Breast epithelium (tissue), 3 donors: ENCODE data around the gene TMEM242.

Experiments
- POLR2A ChIP-seq: fragments of 450-650 bp; IDR thresholded peaks from one replicate; pipeline ENCODE4 v1.6.1; 2016; ENCODE audit warnings: antibody characterized with exemption, mild to moderate bottlenecking, moderate library complexity
- POLR2AphosphoS5 ChIP-seq, 3 donors: sonication (generic); formaldehyde crosslinking; IDR thresholded peaks; one replicate each; pipeline ENCODE4 v1.6.1; 2017; ENCODE audit warnings: antibody characterized with exemption in 3 of 3
- TF ChIP-seq, protein P1 (sequence below), 3 donors: fragments of 450-650 bp; IDR thresholded peaks; one replicate each; pipeline ENCODE4 v1.5.1; 2016 to 2017; ENCODE audit warnings: antibody characterized with exemption in 3 of 3, mild to moderate bottlenecking in 3 of 3, moderate library complexity in 3 of 3

DNA sequence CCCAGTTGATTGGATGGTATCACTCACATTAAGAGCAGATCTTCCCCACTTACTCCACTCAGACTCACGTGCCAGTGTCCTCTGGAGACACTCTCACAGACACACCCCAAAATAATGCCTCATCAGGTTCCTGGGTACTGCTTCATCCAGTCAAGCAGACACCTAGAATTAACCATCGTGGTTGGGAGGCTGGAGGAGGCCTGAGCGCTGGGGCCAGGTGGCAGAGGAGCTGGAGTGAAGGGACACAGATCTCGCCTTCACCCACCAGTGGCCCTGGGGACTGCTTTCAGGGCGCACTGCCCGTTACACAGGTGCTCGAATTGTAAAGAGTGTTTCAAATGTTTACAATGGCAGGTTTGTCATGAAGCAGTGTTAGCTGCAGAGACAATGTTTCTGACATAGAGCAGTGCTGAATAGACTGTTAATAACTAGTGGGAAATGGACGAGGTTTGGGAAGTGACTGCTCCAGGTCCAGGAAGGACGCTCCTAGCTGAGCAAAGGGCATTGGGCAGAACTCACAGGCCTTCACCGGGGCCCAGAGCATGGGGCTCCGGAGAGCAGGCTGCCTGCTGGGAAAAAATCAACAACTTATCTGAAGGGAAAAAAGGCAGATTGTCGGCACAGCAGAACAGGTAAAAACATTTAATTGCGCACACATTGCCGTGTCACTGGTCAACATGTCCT is 38.4 kb downstream of the TMEM242 start:
- TF ChIP-seq, protein P1, sequence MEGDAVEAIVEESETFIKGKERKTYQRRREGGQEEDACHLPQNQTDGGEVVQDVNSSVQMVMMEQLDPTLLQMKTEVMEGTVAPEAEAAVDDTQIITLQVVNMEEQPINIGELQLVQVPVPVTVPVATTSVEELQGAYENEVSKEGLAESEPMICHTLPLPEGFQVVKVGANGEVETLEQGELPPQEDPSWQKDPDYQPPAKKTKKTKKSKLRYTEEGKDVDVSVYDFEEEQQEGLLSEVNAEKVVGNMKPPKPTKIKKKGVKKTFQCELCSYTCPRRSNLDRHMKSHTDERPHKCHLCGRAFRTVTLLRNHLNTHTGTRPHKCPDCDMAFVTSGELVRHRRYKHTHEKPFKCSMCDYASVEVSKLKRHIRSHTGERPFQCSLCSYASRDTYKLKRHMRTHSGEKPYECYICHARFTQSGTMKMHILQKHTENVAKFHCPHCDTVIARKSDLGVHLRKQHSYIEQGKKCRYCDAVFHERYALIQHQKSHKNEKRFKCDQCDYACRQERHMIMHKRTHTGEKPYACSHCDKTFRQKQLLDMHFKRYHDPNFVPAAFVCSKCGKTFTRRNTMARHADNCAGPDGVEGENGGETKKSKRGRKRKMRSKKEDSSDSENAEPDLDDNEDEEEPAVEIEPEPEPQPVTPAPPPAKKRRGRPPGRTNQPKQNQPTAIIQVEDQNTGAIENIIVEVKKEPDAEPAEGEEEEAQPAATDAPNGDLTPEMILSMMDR (IDR thresholded peaks at IDR 0.05) = no peak
- TF ChIP-seq POLR2AphosphoS5 (IDR thresholded peaks at IDR 0.05) = no peak
- no peak for TF ChIP-seq POLR2A
